Measurements from ENCODE around the gene BBOX1.

The BBOX1 gene

DNA sequence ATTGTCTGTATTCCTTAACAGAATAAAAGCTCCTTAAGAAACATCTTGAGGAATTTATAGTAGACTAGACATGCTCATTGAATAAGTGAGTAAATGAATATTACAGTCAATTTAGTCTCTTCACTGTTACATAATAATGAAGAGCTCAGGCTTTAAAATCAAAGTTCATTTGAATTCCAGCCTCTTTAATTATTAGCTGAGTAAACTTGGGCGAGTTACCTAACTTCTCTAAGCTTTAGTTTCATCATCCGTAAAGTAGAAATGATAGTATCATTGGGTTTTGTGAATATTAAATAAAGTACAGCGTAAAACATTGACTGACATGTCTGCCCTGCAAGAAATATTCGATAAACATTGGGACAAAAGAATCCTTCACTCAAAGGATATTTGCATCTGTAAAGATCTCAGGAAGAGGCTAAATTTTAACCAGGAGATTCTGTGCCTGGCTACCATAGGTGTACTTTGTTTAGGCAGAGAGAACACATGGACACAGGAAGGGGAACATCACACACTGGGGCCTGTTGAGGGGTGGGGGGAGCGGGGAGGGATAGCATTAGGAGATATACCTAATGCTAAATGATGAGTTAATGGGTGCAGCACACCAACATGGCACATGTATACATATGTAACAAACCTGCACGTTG lies 15.2 kb upstream of the BBOX1 start:
- Histone ChIP-seq H3K9me3 (ENCODE audit: control insufficient read depth, low read length) (no peaks in the 10 kb centered on the region), H3K27ac (ENCODE audit: insufficient read depth, low read length, poor library complexity, severe bottlenecking) (no peak overlapping the region), H3K36me3 (ENCODE audit: control insufficient read depth, insufficient read depth, low read length) (no peaks in the 10 kb centered on the region), H3K27me3 (replicated peaks; ENCODE audit: control insufficient read depth, insufficient read depth, low read length, poor library complexity, severe bottlenecking) (no peaks in the 10 kb centered on the region), H3K4me1 (ENCODE audit: control insufficient read depth, insufficient read depth, low read length, poor library complexity, severe bottlenecking) (no peaks in the 10 kb centered on the region), H3K4me3 (ENCODE audit: insufficient read depth, low read depth, low read length, poor library complexity, severe bottlenecking) (no peak overlapping the region)
- no peak for DNase-seq

GRCh38 chr11:27025957-27026733 lies 14.5 kb upstream of the BBOX1 start:
- Histone ChIP-seq H3K27me3 (replicated peaks; ENCODE audit: control insufficient read depth, insufficient read depth, low read length, poor library complexity, severe bottlenecking) (no peaks in the 10 kb centered on the region), H3K4me3 (ENCODE audit: insufficient read depth, low read depth, low read length, poor library complexity, severe bottlenecking) (no peak overlapping the region), H3K4me1 (ENCODE audit: control insufficient read depth, insufficient read depth, low read length, poor library complexity, severe bottlenecking) (no peaks in the 10 kb centered on the region), H3K27ac (ENCODE audit: insufficient read depth, low read length, poor library complexity, severe bottlenecking) (no peak overlapping the region), H3K36me3 (ENCODE audit: control insufficient read depth, insufficient read depth, low read length) (no peaks in the 10 kb centered on the region), H3K9me3 (ENCODE audit: control insufficient read depth, low read length) (no peaks in the 10 kb centered on the region)
- DNase-seq, result no peak

DNA sequence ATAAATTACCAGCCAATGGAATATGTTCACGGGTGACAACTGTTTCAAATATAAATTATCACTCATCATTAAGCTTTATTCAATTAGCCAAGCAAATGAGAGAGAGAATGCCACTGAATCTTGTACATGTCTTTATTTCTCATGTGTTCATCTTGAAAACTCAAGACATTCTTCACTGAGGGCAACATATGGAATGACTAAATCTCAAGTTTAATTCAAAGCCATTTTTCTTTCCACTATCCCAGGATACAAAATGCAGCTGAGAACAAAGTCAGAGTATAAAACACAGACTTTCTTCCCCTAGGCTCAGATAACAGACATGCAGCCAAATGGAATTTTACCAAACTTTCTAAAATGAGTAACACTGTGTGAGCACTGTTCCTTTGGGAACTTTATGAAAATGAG lies 12.1 kb upstream of the BBOX1 start:
- Histone ChIP-seq H3K4me3 (ENCODE audit: insufficient read depth, low read depth, low read length, poor library complexity, severe bottlenecking) (no peak overlapping the region), H3K4me1 (ENCODE audit: control insufficient read depth, insufficient read depth, low read length, poor library complexity, severe bottlenecking) (no peaks in the 10 kb centered on the region), H3K27ac (ENCODE audit: insufficient read depth, low read length, poor library complexity, severe bottlenecking) (no peak overlapping the region), H3K27me3 (replicated peaks; ENCODE audit: control insufficient read depth, insufficient read depth, low read length, poor library complexity, severe bottlenecking) (no peaks in the 10 kb centered on the region), H3K9me3 (ENCODE audit: control insufficient read depth, low read length) (no peaks in the 10 kb centered on the region), H3K36me3 (ENCODE audit: control insufficient read depth, insufficient read depth, low read length) (no peaks in the 10 kb centered on the region)
- no peak for DNase-seq

DNA sequence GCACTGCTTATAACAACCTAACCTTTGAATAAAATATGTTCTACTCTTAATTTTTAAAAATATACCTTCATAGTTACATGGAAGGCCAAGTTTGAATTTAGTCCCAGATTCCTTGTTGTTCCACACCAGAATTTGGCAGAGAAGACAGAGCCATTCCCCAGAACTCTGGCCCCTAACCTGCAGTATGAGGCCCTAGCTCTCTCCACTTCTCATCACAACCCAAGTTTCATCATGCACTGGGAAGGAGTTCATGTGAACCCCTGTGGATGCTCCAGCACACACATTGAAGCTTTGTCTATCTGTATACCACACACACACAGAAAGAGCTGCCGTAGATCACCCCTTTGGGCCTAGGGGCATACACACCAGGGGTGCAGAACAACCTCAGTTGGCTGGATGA lies 10.6 kb upstream of the BBOX1 start:
- no peak for DNase-seq
- H3K4me1 ChIP-seq (ENCODE audit: control insufficient read depth, insufficient read depth, low read length, poor library complexity, severe bottlenecking), result no peaks in the 10 kb centered on the region
- H3K9me3 ChIP-seq (ENCODE audit: control insufficient read depth, low read length), result no peaks in the 10 kb centered on the region
- H3K36me3 ChIP-seq (ENCODE audit: control insufficient read depth, insufficient read depth, low read length), result no peaks in the 10 kb centered on the region
- H3K27me3 ChIP-seq (replicated peaks; ENCODE audit: control insufficient read depth, insufficient read depth, low read length, poor library complexity, severe bottlenecking), result no peaks in the 10 kb centered on the region
- no peak overlapping the region for H3K4me3 ChIP-seq (ENCODE audit: insufficient read depth, low read depth, low read length, poor library complexity, severe bottlenecking)
- H3K27ac ChIP-seq (ENCODE audit: insufficient read depth, low read length, poor library complexity, severe bottlenecking), result no peak overlapping the region

- H3K4me1 ChIP-seq (ENCODE audit: control insufficient read depth, insufficient read depth, low read length, poor library complexity, severe bottlenecking), result no peaks in the 10 kb centered on the region
- H3K4me3 ChIP-seq (ENCODE audit: insufficient read depth, low read depth, low read length, poor library complexity, severe bottlenecking), result no peak overlapping the region
- H3K27me3 ChIP-seq (replicated peaks; ENCODE audit: control insufficient read depth, insufficient read depth, low read length, poor library complexity, severe bottlenecking), result no peaks in the 10 kb centered on the region
- H3K9me3 ChIP-seq (ENCODE audit: control insufficient read depth, low read length), result no peaks in the 10 kb centered on the region
- no peak overlapping the region for H3K27ac ChIP-seq (ENCODE audit: insufficient read depth, low read length, poor library complexity, severe bottlenecking)
- no peak for DNase-seq
- H3K36me3 ChIP-seq (ENCODE audit: control insufficient read depth, insufficient read depth, low read length), result no peaks in the 10 kb centered on the region
These were observed 8.9 kb upstream of the BBOX1 start for GRCh38 chr11:27031754-27032153.

- Histone ChIP-seq H3K36me3 (ENCODE audit: control insufficient read depth, insufficient read depth, low read length) (no peaks in the 10 kb centered on the region), H3K27ac (ENCODE audit: insufficient read depth, low read length, poor library complexity, severe bottlenecking) (no peak overlapping the region), H3K9me3 (ENCODE audit: control insufficient read depth, low read length) (no peaks in the 10 kb centered on the region), H3K27me3 (replicated peaks; ENCODE audit: control insufficient read depth, insufficient read depth, low read length, poor library complexity, severe bottlenecking) (no peaks in the 10 kb centered on the region), H3K4me3 (ENCODE audit: insufficient read depth, low read depth, low read length, poor library complexity, severe bottlenecking) (no peak overlapping the region), H3K4me1 (ENCODE audit: control insufficient read depth, insufficient read depth, low read length, poor library complexity, severe bottlenecking) (no peaks in the 10 kb centered on the region)
- no peak for DNase-seq
These were observed 742 bp upstream of the BBOX1 start for GRCh38 chr11:27039873-27040272.

DNA sequence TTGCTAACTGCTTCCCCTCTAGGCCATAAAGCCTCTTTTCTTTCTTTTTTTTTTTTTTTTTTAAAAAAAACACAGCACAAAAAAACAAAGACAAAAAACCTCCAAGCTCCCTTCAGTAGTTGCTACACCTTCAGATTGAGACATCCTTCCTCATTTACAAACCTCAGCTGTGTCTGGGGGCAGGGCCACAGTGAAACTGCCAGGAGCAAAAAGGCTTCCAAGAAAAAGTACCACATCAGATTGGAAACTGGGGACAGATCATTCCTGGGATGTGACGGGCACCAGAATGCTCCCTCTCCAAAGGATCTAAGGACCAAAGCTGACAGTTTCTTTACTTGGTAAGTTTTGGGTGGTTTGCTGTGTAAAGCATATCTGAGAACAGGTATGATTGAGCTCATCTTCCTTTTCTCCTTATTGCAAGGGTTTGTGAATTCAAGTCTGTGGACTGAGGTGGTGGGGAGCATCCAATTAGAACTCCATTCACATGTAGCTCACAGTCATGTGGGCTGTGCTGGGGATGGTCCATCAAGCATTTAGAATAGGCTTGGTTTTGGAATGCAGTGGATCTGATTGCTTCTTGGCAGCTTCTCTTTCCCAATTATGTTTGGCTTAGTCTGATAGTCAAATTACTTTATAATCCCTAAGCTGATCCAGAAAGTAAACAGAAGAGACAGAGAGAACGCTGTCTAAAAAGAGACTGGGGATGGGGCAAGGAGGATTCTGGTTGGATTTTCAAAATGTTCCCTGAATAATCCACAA lies 705 bp downstream of the BBOX1 start:
- Histone ChIP-seq H3K27me3 (replicated peaks; ENCODE audit: control insufficient read depth, insufficient read depth, low read length, poor library complexity, severe bottlenecking) (no peaks in the 10 kb centered on the region), H3K36me3 (ENCODE audit: control insufficient read depth, insufficient read depth, low read length) (no peaks in the 10 kb centered on the region), H3K4me3 (ENCODE audit: insufficient read depth, low read depth, low read length, poor library complexity, severe bottlenecking) (no peak overlapping the region), H3K9me3 (ENCODE audit: control insufficient read depth, low read length) (no peaks in the 10 kb centered on the region), H3K4me1 (ENCODE audit: control insufficient read depth, insufficient read depth, low read length, poor library complexity, severe bottlenecking) (no peaks in the 10 kb centered on the region), H3K27ac (ENCODE audit: insufficient read depth, low read length, poor library complexity, severe bottlenecking) (no peak overlapping the region)
- DNase-seq, result no peak

- Histone ChIP-seq H3K9me3 (ENCODE audit: control insufficient read depth, low read length) (no peaks in the 10 kb centered on the region), H3K27me3 (replicated peaks; ENCODE audit: control insufficient read depth, insufficient read depth, low read length, poor library complexity, severe bottlenecking) (no peaks in the 10 kb centered on the region), H3K4me3 (ENCODE audit: insufficient read depth, low read depth, low read length, poor library complexity, severe bottlenecking) (no peak overlapping the region), H3K27ac (ENCODE audit: insufficient read depth, low read length, poor library complexity, severe bottlenecking) (no peak overlapping the region), H3K36me3 (ENCODE audit: control insufficient read depth, insufficient read depth, low read length) (no peaks in the 10 kb centered on the region), H3K4me1 (ENCODE audit: control insufficient read depth, insufficient read depth, low read length, poor library complexity, severe bottlenecking) (no peaks in the 10 kb centered on the region)
- DNase-seq, result no peak
These were observed 6.3 kb downstream of the BBOX1 start for GRCh38 chr11:27046956-27047355.

- no peak overlapping the region for H3K4me3 ChIP-seq (ENCODE audit: insufficient read depth, low read depth, low read length, poor library complexity, severe bottlenecking)
- H3K27me3 ChIP-seq (replicated peaks; ENCODE audit: control insufficient read depth, insufficient read depth, low read length, poor library complexity, severe bottlenecking), result no peaks in the 10 kb centered on the region
- no peaks in the 10 kb centered on the region for H3K9me3 ChIP-seq (ENCODE audit: control insufficient read depth, low read length)
- no peaks in the 10 kb centered on the region for H3K4me1 ChIP-seq (ENCODE audit: control insufficient read depth, insufficient read depth, low read length, poor library complexity, severe bottlenecking)
- DNase-seq, result no peak
- no peaks in the 10 kb centered on the region for H3K36me3 ChIP-seq (ENCODE audit: control insufficient read depth, insufficient read depth, low read length)
- no peak overlapping the region for H3K27ac ChIP-seq (ENCODE audit: insufficient read depth, low read length, poor library complexity, severe bottlenecking)
These were observed 12.1 kb downstream of the BBOX1 start for GRCh38 chr11:27052668-27053067.
